Pulmonary artery endothelial cell (primary cell): ENCODE results near the gene EIF3CL. TPM values are rescaled to one million over a fixed set of nuclear protein-coding genes. Genes with fewer than 3 reads are reported as not detected.
"Not testable (repeated sequence)": the region's sequence is repeated elsewhere in the genome, so short reads cannot be mapped to it uniquely, and the experiment has no call there.

Experiments used
- DNase-seq: peaks from one replicate; pipeline ENCODE4 v3.0.0-alpha.2; 2011; ENCODE audit warnings: low read depth, low spot score
- total RNA-seq: library from RNA; depleted of rRNA; stranded (reverse); fragments of >200 nt; gene quantifications from 2 replicates; pipeline ENCODE4 v1.2.3, GENCODE V29; 2014

The EIF3CL gene
- total RNA-seq = 63.3 and 147 TPM in 2 replicates

GRCh38 chr16:28403220-28404072 lies at the start of gene EIF3CL:
Gene EIF3CL (minus strand): TSS chr16:28403841. CDS start chr16:28403618, 223 bp downstream.
- not testable (repeated sequence) for DNase-seq

- not testable (repeated sequence) for DNase-seq
Measured at GRCh38 chr16:28447081-28447480, 43.4 kb upstream of the EIF3CL start.

DNA sequence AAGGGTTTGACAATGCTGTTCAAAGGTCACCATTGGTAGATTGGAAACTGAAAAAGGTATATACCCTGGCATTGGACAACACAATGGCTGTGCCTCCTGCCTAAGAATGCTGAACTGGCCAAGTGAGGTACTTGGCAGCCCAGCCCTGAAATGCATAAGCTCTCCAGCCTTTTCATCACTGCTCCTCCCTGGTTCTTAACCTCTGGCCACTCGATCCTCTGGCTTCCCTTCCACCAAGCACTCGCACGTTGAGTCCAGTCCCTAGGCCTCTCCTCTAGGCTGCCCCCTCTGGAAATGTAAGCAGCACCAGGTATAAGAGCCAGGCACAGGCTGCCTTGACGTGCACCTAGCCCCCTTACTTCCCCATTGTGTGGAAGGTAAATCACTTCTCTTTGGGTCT lies 42.7 kb upstream of the EIF3CL start:
- not testable (repeated sequence) for DNase-seq

GRCh38 chr16:28443943-28444342 lies 40.3 kb upstream of the EIF3CL start:
- DNase-seq = not testable (repeated sequence)

GRCh38 chr16:28438899-28439298 lies 35.3 kb upstream of the EIF3CL start:
- not testable (repeated sequence) for DNase-seq

DNA sequence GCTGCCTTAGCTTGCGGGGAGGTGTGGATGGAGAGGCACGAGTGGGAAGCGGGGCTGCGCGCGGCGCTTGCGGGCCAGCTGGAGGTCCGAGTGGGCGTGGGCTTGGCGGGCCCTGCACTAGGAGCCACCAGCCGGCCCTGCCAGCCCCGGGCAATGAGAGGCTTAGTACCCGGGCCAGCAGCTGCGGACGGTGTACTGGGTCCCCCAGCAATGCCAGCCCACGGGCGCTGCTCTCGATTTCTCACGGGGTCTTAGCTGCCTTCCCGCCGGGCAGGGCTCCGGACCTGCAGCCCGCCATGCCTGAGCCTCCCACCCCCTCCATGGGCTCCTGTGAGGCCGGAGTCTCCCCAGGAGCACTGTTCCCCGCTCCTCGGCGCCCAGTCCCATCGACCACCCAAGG lies 31.7 kb upstream of the EIF3CL start:
- DNase-seq = not testable (repeated sequence)

DNA sequence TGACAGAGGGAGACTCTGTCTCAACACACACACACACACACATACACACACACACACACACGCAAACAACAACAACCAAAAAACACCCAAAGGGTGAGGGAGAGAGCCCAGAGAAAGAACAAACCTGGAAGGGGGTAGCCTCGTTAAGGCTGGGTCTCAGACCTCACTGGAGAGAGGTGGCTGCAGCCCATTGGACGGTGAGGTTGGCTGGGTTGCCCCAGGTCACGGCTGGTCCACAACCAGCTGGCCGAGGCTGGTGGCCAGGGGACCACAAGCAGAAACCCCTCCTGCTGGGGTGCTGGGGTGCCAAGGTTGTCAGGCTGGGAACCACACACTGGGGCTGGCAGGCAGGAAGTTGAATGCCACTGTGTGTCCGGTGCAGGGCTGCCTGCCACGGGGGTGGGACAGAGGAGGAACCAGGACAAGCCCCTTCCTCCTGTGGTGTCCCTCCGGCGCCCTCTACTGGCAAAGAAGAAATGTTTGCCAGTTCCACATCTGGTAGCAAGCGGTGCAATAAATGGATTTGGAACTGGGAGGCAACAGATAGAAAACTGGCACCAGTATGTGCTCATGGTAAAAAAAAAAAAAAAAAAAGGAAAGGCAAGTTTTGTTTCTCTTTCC lies 22.5 kb upstream of the EIF3CL start:
- DNase-seq = not testable (repeated sequence)

- not testable (repeated sequence) for DNase-seq
Measured at GRCh38 chr16:28421071-28421750, 17.6 kb upstream of the EIF3CL start.

DNA sequence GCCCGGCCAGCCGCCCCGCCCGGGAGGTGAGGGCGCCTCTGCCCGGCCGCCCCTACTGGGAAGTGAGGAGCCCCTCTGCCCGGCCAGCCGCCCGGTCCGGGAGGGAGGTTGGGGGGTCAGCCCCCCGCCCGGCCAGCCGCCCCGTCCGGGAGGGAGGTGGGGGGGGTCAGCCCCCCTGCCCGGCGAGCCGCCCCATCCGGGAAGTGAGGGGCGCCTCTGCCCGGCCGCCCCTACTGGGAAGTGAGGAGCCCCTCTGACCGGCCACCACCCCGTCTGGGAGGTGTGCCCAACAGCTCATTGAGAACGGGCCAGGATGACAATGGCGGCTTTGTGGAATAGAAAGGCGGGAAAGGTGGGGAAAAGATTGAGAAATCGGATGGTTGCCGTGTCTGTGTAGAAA lies 13.4 kb upstream of the EIF3CL start:
- DNase-seq = not testable (repeated sequence)

DNA sequence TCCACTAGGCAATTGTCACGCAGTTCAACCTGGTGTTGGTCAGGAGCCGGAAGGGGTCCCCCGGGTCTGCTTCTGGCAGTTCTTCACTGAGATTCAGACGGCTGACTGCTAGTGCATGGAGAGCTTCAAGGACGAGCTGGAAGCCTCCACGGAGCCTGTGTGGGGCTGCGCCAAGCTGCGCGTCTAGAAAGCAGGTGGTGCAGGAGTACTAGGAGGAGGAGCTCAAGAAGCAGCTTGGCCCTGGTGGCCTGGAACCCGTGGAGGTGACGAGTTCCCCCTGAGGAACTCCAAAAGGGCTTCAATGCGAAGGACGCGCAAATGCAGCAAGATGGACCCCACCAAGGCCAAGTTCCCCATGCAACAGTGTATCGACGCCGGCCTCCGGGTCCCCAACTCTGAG lies 10.9 kb upstream of the EIF3CL start:
- not testable (repeated sequence) for DNase-seq

DNA sequence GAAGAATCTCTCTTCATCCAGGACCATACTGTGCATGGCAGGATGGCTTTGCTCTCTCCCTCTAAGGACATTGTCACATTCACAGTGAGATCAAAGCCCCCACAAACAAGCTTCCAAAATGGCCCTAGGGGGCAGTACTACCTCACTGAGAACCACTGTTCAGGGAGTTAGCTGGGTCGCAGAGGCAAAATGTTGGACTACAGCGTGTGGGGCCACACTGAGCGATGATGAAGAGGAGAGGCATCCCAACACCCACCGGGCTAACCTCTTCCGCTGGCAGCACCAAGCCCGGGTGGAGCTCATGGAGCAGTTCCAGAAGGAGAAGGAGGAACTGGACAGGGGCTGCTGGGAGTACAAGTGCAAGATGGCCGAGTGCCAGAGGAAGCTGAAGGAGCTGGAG lies 9.9 kb upstream of the EIF3CL start:
- not testable (repeated sequence) for DNase-seq

DNA sequence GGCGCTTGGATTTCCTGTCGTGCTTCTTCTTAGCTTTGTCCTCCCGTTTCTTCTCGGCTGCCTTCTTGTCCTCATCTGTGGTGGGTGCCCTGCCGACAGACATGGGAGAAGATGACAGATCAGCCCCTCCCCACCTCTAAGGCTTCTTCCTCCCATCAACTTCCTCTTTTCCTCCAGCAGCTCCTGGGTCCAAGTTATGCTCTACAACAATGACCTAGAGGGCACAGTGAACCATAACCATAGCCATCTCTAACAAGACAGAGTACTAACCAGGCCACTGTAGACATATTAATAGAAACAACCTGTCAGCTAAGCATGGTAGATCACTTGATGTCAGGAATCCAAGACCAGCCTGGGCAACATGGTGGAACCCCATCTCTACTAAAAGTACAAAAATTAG lies 11.6 kb downstream of the EIF3CL start:
- DNase-seq = not testable (repeated sequence)

DNA sequence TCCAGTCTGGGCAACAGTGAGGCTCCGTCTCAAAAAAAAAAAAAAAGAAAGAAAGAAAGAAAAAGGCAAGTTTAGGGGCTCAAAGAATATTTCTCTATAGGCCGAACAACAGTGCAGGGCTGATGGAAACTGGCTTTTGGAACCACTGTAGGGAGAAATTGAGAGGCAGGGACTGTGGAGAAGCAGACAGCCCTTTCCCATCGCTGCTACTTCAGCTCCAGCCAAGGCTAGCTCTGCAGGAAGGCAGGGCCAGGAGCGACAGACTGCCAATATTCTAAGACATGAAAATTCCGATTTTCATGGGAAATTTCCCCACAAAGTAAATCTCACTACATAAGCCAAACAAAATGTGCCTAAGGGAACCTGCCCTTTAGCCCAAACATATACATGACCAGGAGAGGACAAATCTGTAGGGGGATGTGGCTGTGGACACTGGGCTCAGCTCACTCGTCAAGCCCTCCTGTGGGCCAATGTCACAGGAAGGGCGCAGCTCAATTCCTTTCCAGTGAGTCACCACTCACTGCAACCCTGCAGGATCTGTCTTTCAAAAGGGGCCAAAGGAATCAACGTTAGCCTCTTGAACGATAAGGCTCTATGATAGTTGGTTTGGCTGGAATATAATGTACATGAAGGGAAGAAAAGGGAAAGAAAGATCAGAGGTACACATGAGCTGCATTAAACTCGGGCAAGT lies 21.3 kb downstream of the EIF3CL start:
- DNase-seq = not testable (repeated sequence)

- not testable (repeated sequence) for DNase-seq
Measured at GRCh38 chr16:28377822-28378221, 25.8 kb downstream of the EIF3CL start.

DNA sequence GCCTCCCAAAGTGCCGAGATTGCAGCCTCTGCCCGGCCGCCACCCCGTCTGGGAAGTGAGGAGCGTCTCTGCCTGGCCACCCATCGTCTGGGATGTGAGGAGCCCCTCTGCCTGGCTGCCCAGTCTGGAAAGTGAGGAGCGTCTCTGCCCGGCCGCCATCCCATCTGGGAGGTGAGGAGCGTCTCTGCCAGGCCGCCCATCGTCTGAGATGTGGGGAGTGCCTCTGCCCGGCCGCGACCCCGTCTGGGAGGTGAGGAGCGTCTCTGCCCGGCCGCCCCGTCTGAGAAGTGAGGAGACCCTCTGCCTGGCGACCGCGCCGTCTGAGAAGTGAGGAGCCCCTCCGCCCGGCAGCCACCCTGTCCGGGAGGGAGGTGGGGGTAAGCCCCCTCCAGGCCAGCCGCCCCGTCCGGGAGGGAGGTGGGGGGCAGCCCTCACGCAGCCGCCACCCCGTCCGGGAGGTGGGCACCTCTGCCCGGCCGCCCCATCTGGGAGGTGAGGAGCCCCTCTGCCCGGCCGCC lies 26.5 kb downstream of the EIF3CL start:
- not testable (repeated sequence) for DNase-seq

DNA sequence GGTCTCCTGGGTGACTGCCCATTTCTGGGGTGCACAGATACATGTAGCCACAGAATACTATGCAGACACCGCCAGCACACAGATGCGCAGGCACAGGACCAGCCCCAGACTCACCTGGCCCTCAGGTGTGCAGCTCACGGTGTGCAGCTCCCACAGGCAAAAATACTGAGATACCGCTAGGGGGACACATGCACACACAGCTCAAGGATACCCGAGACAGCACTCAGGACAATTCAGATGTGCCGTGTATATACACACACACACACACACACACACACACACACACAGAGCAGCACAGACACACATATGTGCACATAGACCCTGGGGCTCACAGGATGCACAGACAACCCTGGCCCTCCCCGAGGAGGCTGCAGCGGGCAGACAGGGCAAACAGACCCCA lies 28.5 kb downstream of the EIF3CL start:
- not testable (repeated sequence) for DNase-seq

DNA sequence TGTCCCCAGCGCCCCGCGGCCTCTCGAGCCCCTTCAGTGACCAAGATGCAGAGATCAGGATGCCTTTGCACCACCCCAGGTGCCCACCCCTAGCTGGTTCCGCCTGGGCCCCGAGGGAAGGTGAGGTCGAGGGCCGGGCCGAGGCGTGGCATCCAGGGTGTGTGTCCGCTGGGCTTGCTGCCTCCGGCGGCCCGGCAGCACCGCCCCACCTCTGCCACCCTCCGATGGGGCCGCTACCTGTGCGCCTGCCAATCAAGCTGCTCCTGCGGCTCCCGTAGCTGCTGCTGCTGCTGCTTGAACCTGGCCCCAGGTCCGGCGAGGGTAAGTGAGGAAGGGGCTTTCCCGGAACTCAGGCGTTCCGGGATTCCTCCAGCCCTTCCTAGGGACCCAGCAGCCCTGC lies 29.4 kb downstream of the EIF3CL start:
- DNase-seq = not testable (repeated sequence)

DNA sequence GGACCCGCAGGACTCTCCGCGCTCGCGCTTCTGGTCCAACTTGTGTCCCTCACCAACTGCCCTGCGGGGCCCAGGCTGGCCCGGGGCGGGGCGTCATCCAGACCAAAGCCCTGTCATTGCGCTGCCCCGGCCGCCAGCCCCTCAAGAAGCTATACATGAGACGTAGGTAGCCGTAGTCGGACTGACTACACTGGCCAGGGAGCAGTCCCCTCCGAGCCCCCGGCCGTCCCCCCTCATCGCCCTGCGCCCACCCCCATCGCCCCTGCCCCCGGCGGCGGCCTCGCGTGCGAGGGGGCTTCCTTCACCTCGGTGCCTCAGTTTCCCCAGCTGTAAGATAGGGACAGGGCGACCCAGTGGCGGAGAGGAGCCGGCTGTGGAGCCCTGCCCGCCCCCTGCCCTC lies 35.7 kb downstream of the EIF3CL start:
- DNase-seq = not testable (repeated sequence)

GRCh38 chr16:28364268-28365173 lies 39.1 kb downstream of the EIF3CL start:
- not testable (repeated sequence) for DNase-seq

DNA sequence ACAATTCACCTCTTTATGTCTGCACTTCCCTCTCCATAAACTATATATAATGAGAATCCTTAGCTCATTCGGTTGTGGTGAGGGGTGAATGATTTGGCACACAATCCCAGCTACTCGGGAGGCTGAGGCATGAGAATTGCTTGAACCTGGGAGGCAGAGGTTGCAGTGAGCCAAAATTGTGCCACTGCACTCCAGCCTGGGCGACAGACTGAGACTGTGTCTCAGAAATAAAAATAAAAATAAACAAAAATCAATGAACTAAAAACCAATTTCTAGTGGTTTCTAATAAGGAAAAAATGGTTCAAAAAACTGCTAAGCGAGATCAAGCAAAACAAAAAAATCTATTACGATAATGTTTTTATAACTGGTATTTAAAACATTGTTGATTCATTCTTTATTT lies 40.2 kb downstream of the EIF3CL start, which contains the start of gene NPIPB6:
NPIPB6 (minus strand) TSS at position 101 of the 400 bp plus-strand sequence. CDS start 686 bp downstream, outside the sequence.
- not testable (repeated sequence) for DNase-seq
